CD14-positive monocyte (primary cell): ENCODE measurements around the gene NOL6. TPM values are rescaled to one million over a fixed set of nuclear protein-coding genes. Genes with fewer than 3 reads are reported as not detected.

Experiments
- DNase-seq, 3 donors: peaks; one replicate each; pipeline ENCODE4 v3.0.0-alpha.2; 2011 to 2022
- H2AFZ ChIP-seq: 2 replicates; pipeline ENCODE4 v1.6.0; 2012; ENCODE audit warnings: mild to moderate bottlenecking, low read depth, low read length, inconsistent platforms; ENCODE audit not compliant: insufficient read depth, poor library complexity, severe bottlenecking
- H3K27ac ChIP-seq, 2 donors: 1 replicate in 1 of 2; 2 replicates in 1 of 2; pipeline ENCODE4 v1.5.1; 2012 to 2013; ENCODE audit warnings: low read length in 2 of 2, control low read depth in 1 of 2, inconsistent platforms in 1 of 2, low read depth in 1 of 2, mild to moderate bottlenecking in 1 of 2
- H3K27me3 ChIP-seq, 2 donors: one replicate each; pipeline versions ENCODE4 v1.6.0 to v1.6.1; 2011 to 2013; ENCODE audit warnings: low read length in 2 of 2; ENCODE audit not compliant: control insufficient read depth in 2 of 2, insufficient read depth in 2 of 2
- H3K36me3 ChIP-seq, 2 donors: replicated peaks in 1 of 2; 1 replicate in 1 of 2; 2 replicates in 1 of 2; pipeline versions ENCODE4 v1.5.1 to v1.6.1; 2012 to 2013; ENCODE audit warnings: low read length in 2 of 2, control low read depth in 1 of 2, inconsistent platforms in 1 of 2, mild to moderate bottlenecking in 1 of 2; ENCODE audit not compliant: insufficient read depth in 2 of 2, control insufficient read depth in 1 of 2
- H3K4me1 ChIP-seq, 2 donors: 1 replicate in 1 of 2; 2 replicates in 1 of 2; pipeline versions ENCODE4 v1.5.1 to v1.6.1; 2012 to 2013; ENCODE audit warnings: low read length in 2 of 2, control low read depth in 1 of 2, inconsistent platforms in 1 of 2, mild to moderate bottlenecking in 1 of 2, moderate library complexity in 1 of 2; ENCODE audit not compliant: insufficient read depth in 2 of 2, control insufficient read depth in 1 of 2
- H3K4me2 ChIP-seq: replicated peaks from 2 replicates; pipeline ENCODE3; 2012; ENCODE audit warnings: low read length, moderate library complexity, mild to moderate bottlenecking; ENCODE audit not compliant: poor library complexity, severe bottlenecking; ENCODE audit errors: extremely low read depth
- H3K4me3 ChIP-seq, 3 experiments: fragments of 200-600 bp in 1 of 3; sonication (generic) in 1 of 3; replicated peaks in 1 of 3; 1 replicate in 2 of 3; 2 replicates in 1 of 3; pipeline ENCODE4 v1.5.1; 2011 to 2013; ENCODE audit warnings: low read length in 3 of 3, mild to moderate bottlenecking in 3 of 3, control low read depth in 2 of 3, low read depth in 2 of 3, inconsistent platforms in 1 of 3, moderate library complexity in 1 of 3
- H3K79me2 ChIP-seq: 2 replicates; pipeline ENCODE4 v1.6.0; 2012; ENCODE audit warnings: mild to moderate bottlenecking, control low read depth, inconsistent platforms, low read length, moderate library complexity; ENCODE audit not compliant: insufficient read depth
- H3K9ac ChIP-seq: 2 replicates; pipeline ENCODE4 v1.6.0; 2017; ENCODE audit warnings: low read length, mild to moderate bottlenecking; ENCODE audit not compliant: insufficient read depth, poor library complexity, severe bottlenecking
- H3K9me3 ChIP-seq, 2 donors: replicated peaks in 1 of 2; 1 replicate in 1 of 2; 2 replicates in 1 of 2; pipeline versions ENCODE4 v1.5.1 to v1.6.1; 2012 to 2013; ENCODE audit warnings: low read length in 2 of 2, control low read depth in 1 of 2; ENCODE audit not compliant: control insufficient read depth in 1 of 2, insufficient read depth in 1 of 2
- H4K20me1 ChIP-seq: 2 replicates; pipeline ENCODE4 v1.6.0; 2012; ENCODE audit warnings: mild to moderate bottlenecking, low read length, control low read depth, moderate library complexity; ENCODE audit not compliant: insufficient read depth
- H3K27ac Mint-ChIP-seq, 7 donors: one replicate each; pipeline ENCODE4 v1.8.0; 2020; ENCODE audit warnings: mild to moderate bottlenecking in 7 of 7, mixed read lengths in 7 of 7, moderate library complexity in 6 of 7, inconsistent platforms in 2 of 7
- H3K27me3 Mint-ChIP-seq, 3 donors: one replicate each; pipeline ENCODE4 v1.8.0; 2021 to 2022; ENCODE audit warnings: low read depth in 3 of 3, mild to moderate bottlenecking in 3 of 3, mixed read lengths in 3 of 3, moderate library complexity in 3 of 3, inconsistent platforms in 1 of 3
- H3K36me3 Mint-ChIP-seq, 2 donors: one replicate each; pipeline ENCODE4 v1.8.0; 2020; ENCODE audit warnings: mixed read lengths in 2 of 2, inconsistent platforms in 1 of 2, mild to moderate bottlenecking in 1 of 2
- H3K4me1 Mint-ChIP-seq: one replicate; pipeline ENCODE4 v1.8.0; 2020; ENCODE audit warnings: mild to moderate bottlenecking, mixed read lengths
- H3K4me3 Mint-ChIP-seq, 2 donors: one replicate each; pipeline ENCODE4 v1.8.0; 2020; ENCODE audit warnings: mild to moderate bottlenecking in 2 of 2, mixed read lengths in 2 of 2, moderate library complexity in 1 of 2
- H3K9me3 Mint-ChIP-seq, 7 donors: one replicate each; pipeline ENCODE4 v1.8.0; 2020 to 2022; ENCODE audit warnings: mixed read lengths in 7 of 7, mild to moderate bottlenecking in 6 of 7, moderate library complexity in 6 of 7, inconsistent platforms in 2 of 7
- CTCF ChIP-seq: fragments of 200-600 bp; IDR thresholded peaks from one replicate; pipeline ENCODE4 v1.8.0; 2022; ENCODE audit warnings: antibody characterized with exemption, mild to moderate bottlenecking
- WGBS: methylation state at CpG from one replicate; pipeline ENCODE4 v1.1.5; 2013; ENCODE audit warnings: missing lambda C conversion rate; ENCODE audit not compliant: insufficient coverage; 5-methylcytosine and 5-hydroxymethylcytosine counted together
- intact Hi-C, 2 donors: fragments of 100-400 bp; cut with micrococcal nuclease; formaldehyde crosslinking; loops; one replicate each; pipeline versions ENCODE4 v1.15.0 to v1.15.1; 2023
- polyA plus RNA-seq, 3 donors: library from polyadenylated mRNA; depleted of rRNA in 1 of 3; unstranded in 2 of 3; stranded (reverse) in 1 of 3; fragments of 300-500 nt in 2 of 3; fragments of >200 nt in 1 of 3; fragmentation: Illumina TruSeq in 2 of 3; gene quantifications; 1 replicate in 2 of 3; 2 replicates in 1 of 3; pipeline ENCODE4 v1.2.3, GENCODE V29; 2012 to 2021

NOL6 gene
- polyA plus RNA-seq, 3 donors = 4.6 to 21.9 (median 10.1) TPM

DNA sequence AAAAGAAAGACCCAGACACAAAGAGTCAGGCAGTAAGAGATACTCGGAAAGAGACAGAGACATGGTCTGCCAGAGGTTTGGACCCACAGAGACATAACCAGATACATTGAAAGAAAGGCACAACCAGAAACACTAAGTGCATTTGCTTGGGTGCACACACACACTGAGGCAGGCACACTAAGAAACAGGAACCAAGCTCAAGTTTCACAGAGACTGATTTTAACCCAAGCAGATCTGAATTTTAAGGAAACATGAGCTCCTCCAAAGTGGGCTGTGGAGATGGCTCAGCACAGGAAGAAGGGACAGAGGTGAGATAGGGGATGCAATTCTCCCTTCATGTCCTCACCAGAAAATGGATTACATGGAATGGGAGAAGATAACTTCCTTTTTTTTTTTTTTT lies 35.8 kb downstream of the NOL6 start:
- no CpG with 5 or more reads among the region's 1 CpG for WGBS
- Histone ChIP-seq H3K79me2 (no peaks in the 10 kb centered on the region), H3K36me3 (no peaks in the 10 kb centered on the region), H3K4me1 (no peaks in the 10 kb centered on the region), H3K9me3 (no peaks in the 10 kb centered on the region), H4K20me1 (no peaks in the 10 kb centered on the region), H3K27ac (no peak overlapping the region), H3K9ac (no peak overlapping the region), H3K4me3 (no peak overlapping the region), H3K4me2 (no peak overlapping the region), H3K27me3 (no peaks in the 10 kb centered on the region), H2AFZ (no peak overlapping the region)
- no peak overlapping the region for H3K27ac Mint-ChIP-seq
- intact Hi-C loops = no loop called here
- no peak for TF ChIP-seq CTCF
- no peak for DNase-seq
- no peaks in the 10 kb centered on the region for H3K36me3 Mint-ChIP-seq
- H3K4me1 Mint-ChIP-seq = no peaks in the 10 kb centered on the region
- H3K4me3 Mint-ChIP-seq = no peak overlapping the region
- no peaks in the 10 kb centered on the region for H3K9me3 Mint-ChIP-seq
- peaks cover 3 to 6% (median 3%) of the 10 kb centered on the region in 3 donors for H3K27me3 Mint-ChIP-seq

DNA sequence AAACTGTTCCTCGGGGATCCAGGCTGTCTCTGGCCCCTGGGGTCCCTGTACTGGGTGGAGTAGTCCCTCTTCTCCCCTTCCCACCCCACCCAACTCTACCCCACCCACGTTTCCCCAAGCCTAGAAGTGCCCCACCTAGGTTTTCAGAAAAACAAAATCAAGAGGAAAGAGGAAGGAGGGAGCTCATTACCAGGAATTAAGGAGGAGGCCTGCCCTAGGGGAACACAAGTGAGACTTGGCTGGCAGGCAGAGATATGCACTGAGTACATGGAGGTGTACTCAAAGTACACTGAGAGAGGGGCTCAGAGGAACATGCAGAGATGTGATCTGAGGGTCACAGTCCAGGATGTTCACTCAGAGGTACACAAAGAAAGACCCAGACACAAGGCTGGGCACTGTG lies 36.5 kb downstream of the NOL6 start:
- no peak for DNase-seq
- H3K9ac ChIP-seq = no peak overlapping the region
- no peaks in the 10 kb centered on the region for H3K27me3 ChIP-seq
- WGBS = no CpG with 5 or more reads among the region's 2 CpGs
- H2AFZ ChIP-seq = no peak overlapping the region
- H3K9me3 Mint-ChIP-seq = no peaks in the 10 kb centered on the region
- no peaks in the 10 kb centered on the region for H3K36me3 ChIP-seq
- H3K4me3 ChIP-seq = no peak overlapping the region
- H3K36me3 Mint-ChIP-seq = no peaks in the 10 kb centered on the region
- no peaks in the 10 kb centered on the region for H4K20me1 ChIP-seq
- H3K27ac ChIP-seq = no peak overlapping the region
- H3K4me1 ChIP-seq = no peaks in the 10 kb centered on the region
- H3K4me3 Mint-ChIP-seq = no peak overlapping the region
- intact Hi-C loops = no loop called here
- peak overlapping the region in 1 of 7 donors; percentile 41 for H3K27ac Mint-ChIP-seq
- no peak for TF ChIP-seq CTCF
- peaks cover 3 to 6% (median 3%) of the 10 kb centered on the region in 3 donors for H3K27me3 Mint-ChIP-seq
- no peaks in the 10 kb centered on the region for H3K9me3 ChIP-seq
- no peaks in the 10 kb centered on the region for H3K79me2 ChIP-seq
- no peaks in the 10 kb centered on the region for H3K4me1 Mint-ChIP-seq
- H3K4me2 ChIP-seq = no peak overlapping the region
